HG03025 (cell line): Measurements from ENCODE around the gene FXYD4.
"Not testable (repeated sequence)": the region's sequence is repeated elsewhere in the genome, so short reads cannot be mapped to it uniquely, and the experiment has no call there.

ENCODE experiments used
- ATAC-seq: cut with Tn5 transposase; IDR thresholded peaks from one replicate; pipeline ENCODE4 v1.9.1; 2021; ENCODE audit warnings: mild to moderate bottlenecking, moderate library complexity; ENCODE audit not compliant: unreplicated experiment, low FRiP score

FXYD4 gene, protein sequence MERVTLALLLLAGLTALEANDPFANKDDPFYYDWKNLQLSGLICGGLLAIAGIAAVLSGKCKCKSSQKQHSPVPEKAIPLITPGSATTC

GRCh38 chr10:43371418-43371817 lies at the start of gene FXYD4:
FXYD4 (plus strand) TSS chr10:43371636; CDS start chr10:43373747, 2,111 bp downstream.
- ATAC-seq = no peak

GRCh38 chr10:43322331-43322730 lies 49.1 kb upstream of the FXYD4 start:
- no peak for ATAC-seq

DNA sequence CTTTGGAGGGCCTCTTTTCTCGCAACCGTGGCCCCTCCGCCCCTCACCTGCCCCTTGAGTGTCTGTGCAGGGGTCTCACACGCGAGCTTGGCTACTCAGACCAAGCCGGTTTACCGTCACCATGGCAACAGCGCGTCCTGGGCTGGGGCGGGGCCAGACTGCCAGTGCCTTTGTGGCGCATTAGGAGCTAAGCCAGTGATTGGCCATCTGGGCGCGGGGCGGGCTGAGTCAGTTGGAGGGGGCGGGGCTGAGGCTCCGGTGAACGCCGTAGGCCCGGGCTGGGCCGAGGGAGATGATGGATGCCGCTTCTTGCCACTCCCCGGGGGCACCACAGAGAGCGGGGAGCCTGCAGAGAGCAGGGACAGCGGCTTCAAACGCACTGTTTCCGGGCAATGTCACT lies 48.7 kb upstream of the FXYD4 start:
- no peak for ATAC-seq

DNA sequence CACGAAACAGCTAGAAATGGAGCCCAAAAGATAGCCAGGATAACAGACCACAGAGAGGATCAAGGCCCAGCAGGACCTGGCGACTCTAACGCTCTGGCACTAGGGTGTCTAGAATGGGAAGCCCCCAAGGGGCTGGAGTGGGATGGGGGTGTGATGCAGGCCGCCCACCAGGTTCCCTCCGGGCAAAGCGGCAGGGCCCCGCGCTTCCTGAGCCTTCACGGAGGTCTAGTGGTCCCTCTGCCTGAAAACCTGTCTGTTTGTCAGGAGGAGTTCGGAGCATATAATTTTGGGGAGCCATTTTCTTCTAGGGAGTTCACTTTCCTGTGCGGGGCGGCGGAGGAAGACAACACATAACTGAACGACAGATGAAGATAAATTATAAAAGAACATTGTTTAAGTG lies 48.2 kb upstream of the FXYD4 start:
- ATAC-seq = no peak

DNA sequence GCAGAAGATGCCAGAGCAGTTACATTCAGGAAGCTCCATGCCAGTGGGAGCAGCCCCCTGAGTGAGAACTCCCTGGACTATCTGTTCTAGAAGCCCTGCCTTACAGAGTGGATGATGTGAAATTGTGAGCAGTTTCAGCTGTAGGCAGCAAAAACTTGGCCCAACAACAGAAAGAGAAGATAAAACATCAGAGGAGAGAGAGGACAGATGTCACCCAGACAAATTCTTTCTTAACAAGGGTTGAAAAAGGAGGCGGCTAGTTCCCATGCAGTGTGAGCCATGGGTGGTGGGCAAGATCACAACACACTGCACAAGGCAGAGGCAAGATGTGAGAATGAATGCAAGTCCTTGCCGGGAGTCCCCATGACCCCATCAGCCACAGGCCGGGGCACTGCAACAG lies 46.6 kb upstream of the FXYD4 start:
- no peak for ATAC-seq

DNA sequence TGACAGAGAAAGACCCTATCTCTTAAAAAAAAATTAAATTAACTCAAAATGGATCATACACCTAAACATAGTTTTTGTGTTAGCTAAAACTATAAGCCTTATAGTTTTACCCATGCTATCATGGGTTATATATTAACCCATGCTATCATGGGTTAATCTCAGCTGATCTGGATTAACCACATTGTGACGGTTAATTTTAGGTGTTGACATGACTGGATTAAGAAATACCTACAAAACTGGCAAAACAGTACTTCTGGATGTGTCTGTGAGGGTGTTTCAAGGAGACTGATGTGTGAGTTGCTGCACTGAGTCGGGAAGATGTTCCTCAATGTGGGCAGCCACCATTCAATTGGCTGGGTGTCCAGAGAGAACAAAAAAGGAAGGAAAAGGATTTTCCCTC lies 44.3 kb upstream of the FXYD4 start:
- no peak for ATAC-seq

GRCh38 chr10:43327986-43328385 lies 43.5 kb upstream of the FXYD4 start:
- ATAC-seq = no peak

GRCh38 chr10:43328810-43329209 lies 42.6 kb upstream of the FXYD4 start:
- ATAC-seq = not testable (repeated sequence)

GRCh38 chr10:43329246-43329885 lies 42.1 kb upstream of the FXYD4 start:
- ATAC-seq = not testable (repeated sequence)

GRCh38 chr10:43330049-43330823 lies 41.2 kb upstream of the FXYD4 start:
- ATAC-seq = not testable (repeated sequence)

GRCh38 chr10:43330824-43331127 lies 40.7 kb upstream of the FXYD4 start:
- not testable (repeated sequence) for ATAC-seq

- ATAC-seq = no peak
Measured at GRCh38 chr10:43333653-43334052, 37.8 kb upstream of the FXYD4 start.

- ATAC-seq = no peak
Measured at GRCh38 chr10:43336061-43336460, 35.4 kb upstream of the FXYD4 start.

- ATAC-seq = no peak
Measured at GRCh38 chr10:43336641-43337318, 34.7 kb upstream of the FXYD4 start.

DNA sequence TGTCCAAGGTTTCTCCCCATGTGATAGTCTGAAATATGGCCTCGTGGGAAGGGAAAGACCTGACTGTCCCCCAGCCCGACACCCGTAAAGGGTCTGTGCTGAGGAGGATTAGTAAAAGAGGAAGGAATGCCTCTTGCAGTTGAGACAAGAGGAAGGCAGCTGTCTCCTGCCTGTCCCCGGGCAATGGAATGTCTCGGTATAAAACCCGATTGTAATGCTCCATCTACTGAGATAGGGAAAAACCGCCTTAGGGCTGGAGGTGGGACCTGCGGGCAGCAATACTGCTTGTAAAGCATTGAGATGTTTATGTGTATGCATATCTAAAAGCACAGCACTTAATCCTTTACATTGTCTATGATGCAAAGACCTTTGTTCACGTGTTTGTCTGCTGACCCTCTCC lies 33.9 kb upstream of the FXYD4 start:
- ATAC-seq = not testable (repeated sequence)

DNA sequence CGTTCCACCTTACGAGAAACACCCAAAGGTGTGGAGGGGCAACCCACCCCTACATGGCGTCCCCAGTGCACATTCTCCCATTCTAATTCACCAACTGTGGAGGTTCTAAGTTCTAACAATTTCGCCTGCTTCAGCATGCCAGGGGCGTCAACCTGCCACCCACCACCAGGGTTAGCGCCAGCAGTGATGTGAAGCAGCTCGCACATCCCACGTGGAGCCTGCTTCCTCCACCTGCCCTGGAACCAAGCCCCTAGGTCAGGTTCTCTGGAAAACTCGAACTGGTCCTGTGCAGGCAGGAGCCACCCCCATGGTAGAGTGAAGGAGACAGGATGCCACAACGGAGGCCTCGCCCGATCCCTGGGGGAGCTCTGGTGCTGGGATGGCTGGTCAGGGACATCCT lies 33.3 kb upstream of the FXYD4 start:
- ATAC-seq = no peak

GRCh38 chr10:43339136-43339535 lies 32.3 kb upstream of the FXYD4 start:
- ATAC-seq = no peak

DNA sequence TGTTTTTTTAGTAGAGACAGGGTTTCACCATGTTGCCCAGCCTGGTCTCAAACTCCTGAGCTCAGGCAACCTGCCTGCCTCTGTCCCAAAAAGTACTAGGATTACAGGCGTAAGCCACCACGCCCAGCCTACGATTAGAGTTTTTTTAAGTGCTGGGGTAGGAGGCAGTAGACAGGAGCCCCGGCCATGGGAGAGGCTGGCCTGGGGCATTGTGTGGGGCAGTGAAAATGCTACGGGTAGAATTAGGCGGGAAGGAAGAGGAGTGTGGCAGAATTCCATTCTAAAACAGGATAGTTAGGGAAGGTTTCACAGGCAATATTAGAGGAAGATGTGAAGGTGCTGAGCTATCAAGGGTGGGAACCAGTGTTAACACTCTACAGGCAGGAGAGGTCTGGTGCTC lies 31.3 kb upstream of the FXYD4 start:
- no peak for ATAC-seq

DNA sequence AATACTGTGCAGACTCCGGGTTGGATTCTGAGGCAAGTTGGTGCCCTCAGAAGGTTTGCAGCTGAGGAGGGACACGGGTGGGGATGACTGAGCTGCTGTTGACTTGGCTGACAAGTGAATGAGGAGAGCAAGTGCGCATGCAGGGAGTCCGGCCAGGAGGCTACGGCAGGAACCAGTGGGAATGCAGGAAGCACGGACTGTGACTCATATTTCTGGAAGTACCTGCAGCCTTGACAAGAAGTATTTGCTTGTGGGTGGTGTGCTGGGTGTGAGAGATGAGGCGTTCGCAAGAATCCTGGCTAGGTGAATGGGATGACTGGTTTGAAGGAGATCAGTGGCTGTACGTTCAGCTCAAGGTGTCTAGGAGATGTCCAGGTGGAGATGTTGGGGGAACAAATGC lies 30.8 kb upstream of the FXYD4 start:
- no peak for ATAC-seq

GRCh38 chr10:43341450-43341849 lies 30.0 kb upstream of the FXYD4 start:
- no peak for ATAC-seq

DNA sequence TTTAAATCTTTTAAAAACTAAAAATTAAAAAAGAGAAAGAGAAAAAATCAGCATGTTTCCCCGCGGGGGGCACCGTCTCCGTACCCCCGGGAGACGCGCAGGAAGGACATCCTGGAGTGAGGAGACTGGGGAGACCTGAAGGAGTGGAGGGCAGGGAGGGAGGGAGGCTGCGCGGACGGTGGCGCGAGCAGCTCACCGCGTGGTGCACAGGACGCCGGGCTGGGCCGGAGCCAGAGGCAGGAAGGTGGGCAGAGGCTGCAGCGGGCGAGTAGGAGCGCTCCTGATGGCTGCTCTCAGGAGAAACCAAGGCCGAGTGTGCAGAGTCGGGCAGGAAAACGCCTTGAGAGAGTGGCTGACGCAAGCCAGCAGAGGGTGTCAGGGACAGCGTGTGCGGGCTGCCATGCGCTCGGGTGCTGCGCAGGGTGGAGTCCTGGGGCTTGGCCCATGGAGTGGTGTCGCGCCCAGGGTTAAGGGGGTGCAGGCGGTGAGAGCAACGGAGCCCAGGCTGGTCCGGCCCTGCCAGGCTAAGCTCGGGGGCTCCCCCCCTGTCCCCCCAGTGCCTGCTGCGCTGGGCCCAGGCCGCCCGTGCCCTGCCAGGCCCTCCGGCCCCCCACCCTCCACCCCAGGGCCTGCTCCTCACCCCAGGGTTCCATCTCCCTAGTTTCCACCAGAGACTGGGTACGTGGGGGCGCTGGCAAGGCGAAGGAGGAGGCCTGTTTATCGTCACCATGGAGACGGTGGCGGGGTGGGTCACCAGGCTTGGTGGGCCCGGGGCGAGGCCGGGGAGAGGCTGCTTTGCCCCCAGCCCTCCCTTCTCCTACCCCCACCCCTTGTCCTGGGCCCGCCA lies 28.9 kb upstream of the FXYD4 start:
- no peak for ATAC-seq
